Measurements from ENCODE around the gene TWF2.
"Not testable (repeated sequence)": the region's sequence is repeated elsewhere in the genome, so short reads cannot be mapped to it uniquely, and the experiment has no call there.

Gene TWF2

GRCh38 chr3:52279596-52279995 is 40.6 kb upstream of the TWF2 start:
- in situ Hi-C loops (cut with MboI; ENCODE audit: low pct_unique_long_range_greater_than_20kb, low sequenced_read_pairs, unreplicated experiment) = no loop called here
- TF ChIP-seq CTCF (IDR thresholded peaks at IDR 0.05; ENCODE audit: extremely low read depth, insufficient read depth, missing control alignments) = no peak
- no peak for DNase-seq (ENCODE audit: low spot score)

- peak; percentile 44 for TF ChIP-seq CTCF (IDR thresholded peaks at IDR 0.05; ENCODE audit: extremely low read depth, insufficient read depth, missing control alignments)
- in situ Hi-C loops (cut with MboI; ENCODE audit: low pct_unique_long_range_greater_than_20kb, low sequenced_read_pairs, unreplicated experiment) = no loop called here
- peak; percentile 97 for DNase-seq (ENCODE audit: low spot score)
These were observed 39.6 kb upstream of the TWF2 start, which contains the start of gene WDR82 for GRCh38 chr3:52278510-52279069. Gene WDR82, minus strand, starts transcription at chr3:52278649. Its CDS starts 288 bp downstream, at chr3:52278361.

GRCh38 chr3:52277972-52278509 is 39.1 kb upstream of the TWF2 start:
- DNase-seq (ENCODE audit: low spot score) = peak; percentile 65
- in situ Hi-C loops (cut with MboI; ENCODE audit: low pct_unique_long_range_greater_than_20kb, low sequenced_read_pairs, unreplicated experiment) = no loop called here
- TF ChIP-seq CTCF (IDR thresholded peaks at IDR 0.05; ENCODE audit: extremely low read depth, insufficient read depth, missing control alignments) = peak; percentile 36

- DNase-seq (ENCODE audit: low spot score) = peak; percentile 65
- in situ Hi-C loops (cut with MboI; ENCODE audit: low pct_unique_long_range_greater_than_20kb, low sequenced_read_pairs, unreplicated experiment) = no loop called here
- TF ChIP-seq CTCF (IDR thresholded peaks at IDR 0.05; ENCODE audit: extremely low read depth, insufficient read depth, missing control alignments) = no peak
These were observed 38.4 kb upstream of the TWF2 start for GRCh38 chr3:52277071-52277964.

GRCh38 chr3:52274781-52275180 is 35.8 kb upstream of the TWF2 start:
- DNase-seq (ENCODE audit: low spot score); in situ Hi-C loops (cut with MboI; ENCODE audit: low pct_unique_long_range_greater_than_20kb, low sequenced_read_pairs, unreplicated experiment): not testable (repeated sequence)

- TF ChIP-seq CTCF (IDR thresholded peaks at IDR 0.05; ENCODE audit: extremely low read depth, insufficient read depth, missing control alignments) = no peak
- DNase-seq (ENCODE audit: low spot score) = no peak
- in situ Hi-C loops (cut with MboI; ENCODE audit: low pct_unique_long_range_greater_than_20kb, low sequenced_read_pairs, unreplicated experiment) = no loop called here
These were observed 33.9 kb upstream of the TWF2 start for GRCh38 chr3:52272831-52273230.

- DNase-seq (ENCODE audit: low spot score); in situ Hi-C loops (cut with MboI; ENCODE audit: low pct_unique_long_range_greater_than_20kb, low sequenced_read_pairs, unreplicated experiment): not testable (repeated sequence)
These were observed 33.2 kb upstream of the TWF2 start for GRCh38 chr3:52272172-52272571.
